Gastrocnemius medialis (tissue), 4 donors: ENCODE measurements around the gene TRIM37.

ENCODE experiments used
- CTCF ChIP-seq, 5 experiments: fragments of 450-650 bp in 3 of 5; fragments of 200-600 bp in 2 of 5; sonication (generic) in 2 of 5; IDR thresholded peaks in 4 of 5; conservative IDR thresholded peaks in 1 of 5; 1 replicate in 4 of 5; 2 replicates in 1 of 5; pipeline ENCODE4 v1.5.1; 2016 to 2019; ENCODE audit warnings: antibody characterized with exemption in 5 of 5, mild to moderate bottlenecking in 3 of 5, moderate library complexity in 3 of 5
- POLR2A ChIP-seq, 2 donors: fragments of 450-650 bp; IDR thresholded peaks; one replicate each; pipeline ENCODE4 v1.6.1; 2017; ENCODE audit warnings: antibody characterized with exemption in 2 of 2, mild to moderate bottlenecking in 2 of 2, moderate library complexity in 2 of 2

- no peak for TF ChIP-seq CTCF (IDR thresholded peaks at IDR 0.05 in 4 of 5, conservative IDR thresholded peaks at IDR 0.05 in 1 of 5)
- no peak for TF ChIP-seq POLR2A (IDR thresholded peaks at IDR 0.05)
These were observed 75.9 kb downstream of the TRIM37 start for GRCh38 chr17:59030811-59031210.
